SK-N-SH treated with all-trans-retinoic acid at 6 μM for 48 hours (cell line): ENCODE measurements around the gene PRR30.

Source experiments
- ATAC-seq: fragments of 200-7000 bp; cut with Tn5 transposase; 3 replicates; pipeline ENCODE4 v1.9.1; 2020; ENCODE audit warnings: mild to moderate bottlenecking, moderate library complexity
- ARNTL ChIP-seq: fragments of 450-650 bp; formaldehyde crosslinking; IDR thresholded peaks from 2 replicates; pipeline ENCODE4 v1.5.0; 2020; ENCODE audit warnings: low read depth, mild to moderate bottlenecking, moderate library complexity, borderline replicate concordance
- BACH2 ChIP-seq: fragments of 250-450 bp; sonication (Bioruptor Pico); IDR thresholded peaks from 2 replicates; pipeline ENCODE4 v1.9.0; 2021; ENCODE audit warnings: mild to moderate bottlenecking, borderline replicate concordance
- CSDC2 ChIP-seq: fragments of 250-450 bp; sonication (Bioruptor Pico); IDR thresholded peaks from 2 replicates; pipeline ENCODE4 v1.5.0; 2020; ENCODE audit warnings: mild to moderate bottlenecking, moderate library complexity
- ESRRG ChIP-seq: fragments of 250-450 bp; sonication (Bioruptor Pico); IDR thresholded peaks from 2 replicates; pipeline ENCODE4 v1.6.1; 2021; ENCODE audit warnings: mild to moderate bottlenecking
- GLIS3 ChIP-seq: fragments of 250-450 bp; sonication (Bioruptor Pico); IDR thresholded peaks from 2 replicates; pipeline ENCODE4 v1.5.0; 2020; ENCODE audit warnings: mild to moderate bottlenecking, moderate library complexity
- ISL1 ChIP-seq: fragments of 250-450 bp; sonication (Bioruptor Pico); IDR thresholded peaks from 2 replicates; pipeline ENCODE4 v2.1.2; 2022; ENCODE audit warnings: mild to moderate bottlenecking, moderate library complexity
- OSR1 ChIP-seq: fragments of 250-450 bp; sonication (Bioruptor Pico); IDR thresholded peaks from 2 replicates; pipeline ENCODE4 v1.8.0; 2022; ENCODE audit warnings: moderate library complexity, mild to moderate bottlenecking, inconsistent platforms
- PPARA ChIP-seq: fragments of 250-450 bp; sonication (Bioruptor Pico); IDR thresholded peaks from 2 replicates; pipeline ENCODE4 v1.5.0; 2020; ENCODE audit warnings: mild to moderate bottlenecking, borderline replicate concordance
- RARB ChIP-seq: fragments of 250-450 bp; sonication (Bioruptor Pico); IDR thresholded peaks from 2 replicates; pipeline ENCODE4 v1.8.0; 2021; ENCODE audit warnings: mild to moderate bottlenecking, moderate library complexity
- SNAI2 ChIP-seq: fragments of 250-450 bp; sonication (Bioruptor Pico); IDR thresholded peaks from 2 replicates; pipeline ENCODE4 v1.5.0; 2020; ENCODE audit warnings: mild to moderate bottlenecking, moderate library complexity
- TCF4 ChIP-seq: fragments of 250-450 bp; sonication (Bioruptor Pico); IDR thresholded peaks from 2 replicates; pipeline ENCODE4 v1.8.0; 2021; ENCODE audit warnings: mild to moderate bottlenecking, moderate library complexity, borderline replicate concordance
- TOX ChIP-seq: fragments of 250-450 bp; sonication (Bioruptor Pico); IDR thresholded peaks from 2 replicates; pipeline ENCODE4 v1.8.0; 2021; ENCODE audit warnings: mild to moderate bottlenecking, moderate library complexity, borderline replicate concordance
- ZC3H10 ChIP-seq: fragments of 250-450 bp; sonication (Bioruptor Pico); IDR thresholded peaks from 2 replicates; pipeline ENCODE4 v1.5.1; 2021; ENCODE audit warnings: mild to moderate bottlenecking, moderate library complexity
- ZFP3 ChIP-seq: fragments of 250-450 bp; sonication (Bioruptor Pico); IDR thresholded peaks from 2 replicates; pipeline ENCODE4 v1.5.0; 2020; ENCODE audit warnings: mild to moderate bottlenecking, moderate library complexity
- ZNF565 ChIP-seq: fragments of 450-650 bp; formaldehyde crosslinking; conservative IDR thresholded peaks from 2 replicates; pipeline ENCODE4 v1.5.0; 2020; ENCODE audit warnings: low read depth, mild to moderate bottlenecking, moderate library complexity
- ZNF70 ChIP-seq: fragments of 450-650 bp; formaldehyde crosslinking; IDR thresholded peaks from 2 replicates; pipeline ENCODE4 v1.5.0; 2020; ENCODE audit warnings: mild to moderate bottlenecking, moderate library complexity
- ZNF8 ChIP-seq: fragments of 450-650 bp; formaldehyde crosslinking; IDR thresholded peaks from 2 replicates; pipeline ENCODE4 v1.5.0; 2020; ENCODE audit warnings: mild to moderate bottlenecking, moderate library complexity
- TF ChIP-seq, protein P1 (sequence below): fragments of 250-450 bp; sonication (Bioruptor Pico); IDR thresholded peaks from 2 replicates; pipeline ENCODE4 v1.5.0; 2020; ENCODE audit warnings: mild to moderate bottlenecking, moderate library complexity
- TF ChIP-seq, protein P2 (sequence below): fragments of 250-450 bp; sonication (Bioruptor Pico); IDR thresholded peaks from 2 replicates; pipeline ENCODE4 v1.8.0; 2020; ENCODE audit warnings: mild to moderate bottlenecking, moderate library complexity, borderline replicate concordance
- TF ChIP-seq, protein P3 (sequence below): fragments of 250-450 bp; sonication (Bioruptor Pico); IDR thresholded peaks from 2 replicates; pipeline ENCODE4 v1.5.1; 2020; ENCODE audit warnings: low read depth, mild to moderate bottlenecking, moderate library complexity
- TF ChIP-seq, protein P4 (sequence below): fragments of 250-450 bp; sonication (Bioruptor Pico); IDR thresholded peaks from 2 replicates; pipeline ENCODE4 v1.5.1; 2021; ENCODE audit warnings: mild to moderate bottlenecking, moderate library complexity

The PRR30 gene

DNA sequence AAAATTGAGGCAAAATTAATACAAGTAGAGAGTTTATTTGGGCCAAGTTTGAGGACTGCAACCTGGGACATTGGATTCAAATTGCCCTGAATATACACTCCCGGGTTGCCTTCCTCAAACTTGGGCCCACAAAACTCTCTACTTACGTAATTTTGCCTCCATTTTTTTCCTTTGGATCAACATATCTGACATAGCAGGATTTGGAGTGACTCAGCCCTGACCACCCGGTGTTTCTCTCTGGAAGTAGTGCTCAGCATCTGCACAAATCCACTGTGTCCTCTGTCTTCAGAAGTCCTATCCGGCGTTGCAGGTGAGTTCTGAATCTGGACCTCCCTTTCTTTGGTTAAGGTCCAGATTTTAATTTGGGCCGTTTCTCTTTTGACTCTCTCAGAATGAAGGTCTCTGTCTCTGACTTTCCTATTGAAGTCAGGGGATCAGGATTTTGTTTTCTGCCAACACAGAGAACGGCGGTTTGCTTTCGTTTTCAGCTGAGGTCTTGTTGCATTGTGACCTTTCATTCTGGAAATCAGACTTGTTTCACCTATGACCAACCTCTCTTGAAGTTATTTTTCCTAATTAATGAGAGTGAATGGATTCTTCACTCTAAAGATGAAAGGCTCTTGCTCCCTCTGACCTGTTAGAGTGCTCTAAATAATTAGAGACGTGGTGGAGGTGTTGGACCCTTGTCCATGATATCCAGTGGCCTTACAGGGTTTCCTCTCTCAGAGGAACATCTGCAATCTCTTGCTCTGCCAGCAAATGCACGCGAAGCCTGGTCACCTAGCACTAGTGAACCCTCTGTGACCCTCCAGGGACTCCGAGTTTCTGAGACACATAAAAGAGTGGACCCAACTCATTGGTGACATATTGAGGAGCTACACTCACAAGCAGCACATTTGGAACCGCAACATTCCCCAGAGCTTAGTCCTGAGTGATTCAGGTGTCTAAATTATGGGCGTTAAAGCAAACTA lies 23.2 kb upstream of the PRR30 start:
- no peak for ATAC-seq
- TF ChIP-seq, protein P1, sequence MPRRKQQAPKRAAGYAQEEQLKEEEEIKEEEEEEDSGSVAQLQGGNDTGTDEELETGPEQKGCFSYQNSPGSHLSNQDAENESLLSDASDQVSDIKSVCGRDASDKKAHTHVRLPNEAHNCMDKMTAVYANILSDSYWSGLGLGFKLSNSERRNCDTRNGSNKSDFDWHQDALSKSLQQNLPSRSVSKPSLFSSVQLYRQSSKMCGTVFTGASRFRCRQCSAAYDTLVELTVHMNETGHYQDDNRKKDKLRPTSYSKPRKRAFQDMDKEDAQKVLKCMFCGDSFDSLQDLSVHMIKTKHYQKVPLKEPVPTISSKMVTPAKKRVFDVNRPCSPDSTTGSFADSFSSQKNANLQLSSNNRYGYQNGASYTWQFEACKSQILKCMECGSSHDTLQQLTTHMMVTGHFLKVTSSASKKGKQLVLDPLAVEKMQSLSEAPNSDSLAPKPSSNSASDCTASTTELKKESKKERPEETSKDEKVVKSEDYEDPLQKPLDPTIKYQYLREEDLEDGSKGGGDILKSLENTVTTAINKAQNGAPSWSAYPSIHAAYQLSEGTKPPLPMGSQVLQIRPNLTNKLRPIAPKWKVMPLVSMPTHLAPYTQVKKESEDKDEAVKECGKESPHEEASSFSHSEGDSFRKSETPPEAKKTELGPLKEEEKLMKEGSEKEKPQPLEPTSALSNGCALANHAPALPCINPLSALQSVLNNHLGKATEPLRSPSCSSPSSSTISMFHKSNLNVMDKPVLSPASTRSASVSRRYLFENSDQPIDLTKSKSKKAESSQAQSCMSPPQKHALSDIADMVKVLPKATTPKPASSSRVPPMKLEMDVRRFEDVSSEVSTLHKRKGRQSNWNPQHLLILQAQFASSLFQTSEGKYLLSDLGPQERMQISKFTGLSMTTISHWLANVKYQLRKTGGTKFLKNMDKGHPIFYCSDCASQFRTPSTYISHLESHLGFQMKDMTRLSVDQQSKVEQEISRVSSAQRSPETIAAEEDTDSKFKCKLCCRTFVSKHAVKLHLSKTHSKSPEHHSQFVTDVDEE (CRISPR knock-in tag) = no peak
- TF ChIP-seq, protein P2, sequence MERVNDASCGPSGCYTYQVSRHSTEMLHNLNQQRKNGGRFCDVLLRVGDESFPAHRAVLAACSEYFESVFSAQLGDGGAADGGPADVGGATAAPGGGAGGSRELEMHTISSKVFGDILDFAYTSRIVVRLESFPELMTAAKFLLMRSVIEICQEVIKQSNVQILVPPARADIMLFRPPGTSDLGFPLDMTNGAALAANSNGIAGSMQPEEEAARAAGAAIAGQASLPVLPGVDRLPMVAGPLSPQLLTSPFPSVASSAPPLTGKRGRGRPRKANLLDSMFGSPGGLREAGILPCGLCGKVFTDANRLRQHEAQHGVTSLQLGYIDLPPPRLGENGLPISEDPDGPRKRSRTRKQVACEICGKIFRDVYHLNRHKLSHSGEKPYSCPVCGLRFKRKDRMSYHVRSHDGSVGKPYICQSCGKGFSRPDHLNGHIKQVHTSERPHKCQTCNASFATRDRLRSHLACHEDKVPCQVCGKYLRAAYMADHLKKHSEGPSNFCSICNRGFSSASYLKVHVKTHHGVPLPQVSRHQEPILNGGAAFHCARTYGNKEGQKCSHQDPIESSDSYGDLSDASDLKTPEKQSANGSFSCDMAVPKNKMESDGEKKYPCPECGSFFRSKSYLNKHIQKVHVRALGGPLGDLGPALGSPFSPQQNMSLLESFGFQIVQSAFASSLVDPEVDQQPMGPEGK (CRISPR knock-in tag) = no peak
- TF ChIP-seq, protein P3, sequence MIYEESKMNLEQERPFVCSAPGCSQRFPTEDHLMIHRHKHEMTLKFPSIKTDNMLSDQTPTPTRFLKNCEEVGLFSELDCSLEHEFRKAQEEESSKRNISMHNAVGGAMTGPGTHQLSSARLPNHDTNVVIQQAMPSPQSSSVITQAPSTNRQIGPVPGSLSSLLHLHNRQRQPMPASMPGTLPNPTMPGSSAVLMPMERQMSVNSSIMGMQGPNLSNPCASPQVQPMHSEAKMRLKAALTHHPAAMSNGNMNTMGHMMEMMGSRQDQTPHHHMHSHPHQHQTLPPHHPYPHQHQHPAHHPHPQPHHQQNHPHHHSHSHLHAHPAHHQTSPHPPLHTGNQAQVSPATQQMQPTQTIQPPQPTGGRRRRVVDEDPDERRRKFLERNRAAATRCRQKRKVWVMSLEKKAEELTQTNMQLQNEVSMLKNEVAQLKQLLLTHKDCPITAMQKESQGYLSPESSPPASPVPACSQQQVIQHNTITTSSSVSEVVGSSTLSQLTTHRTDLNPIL (CRISPR knock-in tag) = no peak
- TF ChIP-seq TCF4 (CRISPR knock-in tag) = no peak
- no peak for TF ChIP-seq ARNTL (CRISPR knock-in tag)
- TF ChIP-seq ISL1 = no peak
- no peak for TF ChIP-seq ZNF8
- no peak for TF ChIP-seq ZNF70 (CRISPR knock-in tag)
- no peak for TF ChIP-seq BACH2

DNA sequence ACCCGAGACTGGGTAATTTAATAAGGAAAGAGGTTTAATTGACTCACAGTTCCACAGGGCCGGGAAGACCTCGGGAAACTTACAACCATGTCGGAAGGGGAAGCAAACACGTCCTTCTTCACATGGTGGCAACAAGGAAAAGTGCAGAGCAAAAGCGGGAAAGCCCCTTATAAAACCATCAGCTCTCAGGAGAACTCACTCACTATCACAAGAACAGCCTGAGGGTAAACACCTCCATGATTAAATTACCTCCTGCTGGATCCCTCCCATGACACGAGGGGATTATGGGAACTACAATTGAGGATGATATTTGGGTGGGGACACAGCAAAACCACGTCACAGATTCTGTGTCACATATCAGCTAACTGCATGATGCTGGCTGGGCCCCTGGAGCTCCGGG lies 21.0 kb upstream of the PRR30 start:
- no peak for TF ChIP-seq ISL1
- TF ChIP-seq SNAI2 (CRISPR knock-in tag) = no peak
- no peak for TF ChIP-seq RARB (CRISPR knock-in tag)
- TF ChIP-seq ZNF565 (CRISPR knock-in tag) = no peak
- TF ChIP-seq PPARA (CRISPR knock-in tag) = no peak
- no peak for TF ChIP-seq ZNF70 (CRISPR knock-in tag)
- TF ChIP-seq, protein P3 (CRISPR knock-in tag) = no peak
- TF ChIP-seq TOX (CRISPR knock-in tag) = no peak
- no peak for TF ChIP-seq ARNTL (CRISPR knock-in tag)
- TF ChIP-seq GLIS3 (CRISPR knock-in tag) = no peak
- TF ChIP-seq, protein P1 (CRISPR knock-in tag) = no peak
- no peak for TF ChIP-seq ZC3H10 (CRISPR knock-in tag)
- no peak for TF ChIP-seq ZNF8
- no peak for TF ChIP-seq OSR1
- no peak for TF ChIP-seq CSDC2
- no peak for TF ChIP-seq TCF4 (CRISPR knock-in tag)
- TF ChIP-seq, protein P2 (CRISPR knock-in tag) = no peak
- no peak for TF ChIP-seq ZFP3 (CRISPR knock-in tag)
- TF ChIP-seq, protein P4, sequence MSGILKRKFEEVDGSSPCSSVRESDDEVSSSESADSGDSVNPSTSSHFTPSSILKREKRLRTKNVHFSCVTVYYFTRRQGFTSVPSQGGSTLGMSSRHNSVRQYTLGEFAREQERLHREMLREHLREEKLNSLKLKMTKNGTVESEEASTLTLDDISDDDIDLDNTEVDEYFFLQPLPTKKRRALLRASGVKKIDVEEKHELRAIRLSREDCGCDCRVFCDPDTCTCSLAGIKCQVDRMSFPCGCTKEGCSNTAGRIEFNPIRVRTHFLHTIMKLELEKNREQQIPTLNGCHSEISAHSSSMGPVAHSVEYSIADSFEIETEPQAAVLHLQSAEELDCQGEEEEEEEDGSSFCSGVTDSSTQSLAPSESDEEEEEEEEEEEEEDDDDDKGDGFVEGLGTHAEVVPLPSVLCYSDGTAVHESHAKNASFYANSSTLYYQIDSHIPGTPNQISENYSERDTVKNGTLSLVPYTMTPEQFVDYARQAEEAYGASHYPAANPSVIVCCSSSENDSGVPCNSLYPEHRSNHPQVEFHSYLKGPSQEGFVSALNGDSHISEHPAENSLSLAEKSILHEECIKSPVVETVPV (CRISPR knock-in tag) = no peak
- TF ChIP-seq ESRRG = no peak
- ATAC-seq = no peak
